Measurements from ENCODE around the gene PRMT5.
"Not testable (repeated sequence)": the region's sequence is repeated elsewhere in the genome, so short reads cannot be mapped to it uniquely, and the experiment has no call there.

Gene PRMT5

DNA sequence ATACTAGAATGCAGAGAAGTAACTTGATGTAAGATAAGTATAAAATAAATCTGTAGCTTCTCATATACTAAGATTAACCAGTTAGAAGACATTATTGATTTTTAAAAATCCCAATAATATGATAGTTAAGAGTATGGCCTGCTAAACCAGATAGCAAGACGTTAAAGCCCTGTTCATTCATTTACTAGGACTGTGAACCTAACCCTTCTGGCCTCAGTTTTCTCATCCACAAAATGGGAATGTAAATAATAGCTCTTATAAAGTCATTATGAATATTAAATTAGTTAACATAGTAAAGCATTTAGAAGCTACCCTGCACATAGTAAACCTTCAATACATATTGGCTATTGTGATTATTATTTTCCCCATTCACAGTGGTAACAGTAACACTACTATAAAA is 6.0 kb upstream of the PRMT5 start:
- DNase-seq (ENCODE audit: insufficient read length, low spot score) (no peak), FAIRE-seq (no peak)

DNA sequence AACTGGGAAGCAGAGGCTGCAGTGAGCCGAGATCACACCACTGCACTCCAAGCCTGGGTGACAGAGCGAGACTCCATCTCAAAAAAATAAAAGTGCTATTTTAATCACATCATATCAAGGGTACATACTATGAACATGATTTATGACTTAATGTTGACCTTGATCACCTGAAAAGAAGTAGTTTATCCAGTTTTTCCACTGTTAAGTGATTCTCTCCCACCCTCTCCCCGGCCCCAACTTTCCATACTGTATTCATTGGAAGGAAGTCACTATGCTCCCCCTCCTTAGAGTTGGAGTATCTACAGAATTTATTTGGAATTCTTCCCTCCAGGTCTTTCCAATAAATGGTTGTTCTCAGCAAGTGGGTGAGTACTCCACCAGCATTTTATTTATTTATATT is 3.0 kb upstream of the PRMT5 start:
- DNase-seq (ENCODE audit: insufficient read length, low spot score) (no peak), FAIRE-seq (no peak)

DNA sequence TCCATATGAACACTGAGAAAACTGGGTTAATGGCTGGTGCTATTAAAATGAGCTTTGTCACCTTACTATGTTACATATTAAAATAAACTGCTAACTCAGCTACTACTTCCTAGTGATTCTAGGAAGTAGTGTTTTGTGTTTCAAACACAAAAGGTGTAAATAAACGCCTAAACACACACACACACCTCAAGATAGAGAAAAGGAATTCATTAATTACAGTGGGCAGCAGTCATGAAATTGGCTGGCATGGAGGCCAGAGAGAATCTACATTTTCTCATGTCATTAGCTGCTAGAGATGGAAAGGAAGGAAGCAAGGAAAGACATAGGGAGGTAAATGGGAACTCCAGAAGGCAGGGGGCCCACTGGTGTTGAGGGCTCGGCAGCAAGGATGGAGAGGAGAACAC is 787 bp upstream of the PRMT5 start:
- FAIRE-seq (no peak), DNase-seq (ENCODE audit: insufficient read length, low spot score) (no peak)

DNA sequence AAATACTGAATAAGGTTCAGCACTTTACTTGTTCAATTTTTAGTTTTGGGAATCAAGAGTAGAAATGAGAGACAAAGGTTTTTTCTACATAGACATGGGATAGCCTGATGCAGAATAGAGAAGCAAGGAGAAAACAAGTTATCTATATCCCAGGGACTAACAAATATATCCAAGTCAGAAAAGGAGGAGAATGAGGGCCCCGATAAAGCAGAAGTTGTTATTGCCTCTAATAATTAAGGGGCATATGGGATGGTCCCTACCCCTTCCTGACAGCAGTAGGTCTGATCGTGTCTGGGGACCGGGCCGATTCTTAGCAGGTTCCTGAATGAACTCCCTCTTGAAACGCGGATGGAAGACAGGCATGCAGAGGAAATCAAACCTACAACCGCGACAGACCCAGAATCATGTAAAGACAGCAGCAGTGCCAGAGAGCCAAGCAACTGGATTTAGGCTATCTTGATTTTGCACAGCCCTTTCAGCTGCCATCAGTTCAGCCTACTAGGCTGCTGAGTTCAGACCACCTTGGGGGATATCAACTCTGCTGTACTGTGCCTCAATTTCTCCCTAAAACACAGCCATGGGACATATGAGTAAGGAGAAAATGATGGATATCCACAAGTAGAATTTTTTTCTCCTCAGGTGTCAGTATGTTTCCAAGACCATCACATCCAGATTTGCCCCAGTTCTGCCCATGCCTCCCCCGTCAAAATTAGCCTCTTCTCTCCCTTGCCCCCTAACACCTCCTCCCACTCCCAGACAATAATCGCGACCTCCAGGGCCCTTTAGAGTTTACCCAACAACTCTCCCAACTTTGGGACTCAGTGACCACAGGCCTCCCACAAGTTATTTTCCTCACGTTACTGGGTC is 706 bp downstream of the PRMT5 start:
- FAIRE-seq (no peak), DNase-seq (ENCODE audit: insufficient read length, low spot score) (no peak)

DNA sequence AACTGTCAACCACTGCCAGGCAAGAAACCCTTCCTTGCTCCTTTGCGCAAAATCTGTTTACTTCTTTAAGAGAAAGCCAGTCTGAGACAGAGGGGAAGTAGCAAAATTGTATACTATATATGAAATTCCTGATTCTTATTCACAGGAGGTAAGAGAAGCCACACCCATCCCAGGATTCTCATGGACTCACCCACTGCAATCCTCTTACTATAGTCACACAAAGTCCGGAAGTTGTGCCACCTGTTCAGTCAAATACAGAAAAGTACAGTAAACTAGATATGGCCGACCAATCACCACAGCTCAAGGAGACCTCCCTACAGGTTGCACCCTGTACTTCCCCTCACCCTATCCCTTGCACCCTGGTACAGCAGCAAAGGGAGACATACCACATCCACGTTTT is 2.9 kb downstream of the PRMT5 start:
- no peak for FAIRE-seq
- DNase-seq (ENCODE audit: insufficient read length, low spot score) = no peak

DNA sequence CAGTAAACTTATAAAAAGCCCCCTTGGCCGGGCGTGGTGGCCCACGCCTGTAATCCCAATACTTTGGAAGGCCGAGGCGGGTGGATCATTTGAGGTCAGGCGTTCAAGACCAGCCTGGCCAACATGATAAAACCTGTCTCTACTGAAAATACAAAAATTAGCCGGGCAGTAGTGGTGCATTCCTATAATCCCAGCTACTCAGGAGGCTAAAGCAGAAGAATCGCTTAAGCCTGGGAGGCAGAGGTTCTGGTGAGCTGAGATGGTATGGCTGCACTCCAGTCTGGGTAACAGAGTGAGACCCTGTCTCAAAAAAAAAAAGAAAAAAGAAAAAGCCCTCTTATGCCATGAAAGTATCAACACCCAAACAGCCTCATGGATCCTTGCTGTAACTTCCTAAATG is 3.7 kb downstream of the PRMT5 start:
- DNase-seq (ENCODE audit: insufficient read length, low spot score) (no peak), FAIRE-seq (no peak)

DNA sequence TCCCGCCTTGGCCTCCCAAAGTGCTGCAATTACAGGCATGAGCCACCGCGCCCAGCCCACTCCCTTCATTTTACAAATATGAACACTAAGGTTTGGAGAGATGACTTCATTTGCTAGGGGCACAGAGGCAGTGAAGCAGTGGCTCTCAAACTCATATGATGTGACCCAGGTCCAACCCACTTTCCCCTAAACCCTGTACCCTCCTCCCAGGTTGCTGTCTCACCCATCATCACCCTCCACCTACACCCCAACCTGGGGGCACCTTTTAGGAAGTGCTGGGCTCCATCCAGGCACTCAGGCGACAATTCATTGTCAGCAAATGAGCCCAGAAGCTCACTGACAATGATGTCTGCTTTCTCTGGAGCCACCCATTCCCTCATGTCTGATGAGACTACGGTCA is 5.4 kb downstream of the PRMT5 start:
- DNase-seq (ENCODE audit: insufficient read length, low spot score) (no peak), FAIRE-seq (no peak)

DNA sequence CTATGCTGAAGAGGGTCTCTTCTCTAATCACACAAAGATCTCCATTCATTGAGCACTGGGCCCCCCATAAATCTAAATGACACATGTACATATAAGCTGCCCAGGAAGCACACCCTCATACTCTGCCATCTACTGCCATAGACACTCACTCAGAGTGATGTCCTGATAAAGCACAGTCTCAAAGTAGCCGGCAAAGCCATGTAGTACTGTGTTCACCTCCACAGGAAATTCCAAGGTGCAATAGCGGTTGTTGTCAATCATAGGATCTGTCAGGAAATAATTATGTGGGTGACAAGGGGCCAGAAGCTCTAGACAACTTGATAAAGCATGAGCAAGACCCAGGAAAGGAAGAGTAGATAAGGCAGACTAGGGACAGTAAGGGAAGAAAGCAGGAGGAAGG is 6.9 kb downstream of the PRMT5 start:
- no peak for FAIRE-seq
- no peak for DNase-seq (ENCODE audit: insufficient read length, low spot score)

DNA sequence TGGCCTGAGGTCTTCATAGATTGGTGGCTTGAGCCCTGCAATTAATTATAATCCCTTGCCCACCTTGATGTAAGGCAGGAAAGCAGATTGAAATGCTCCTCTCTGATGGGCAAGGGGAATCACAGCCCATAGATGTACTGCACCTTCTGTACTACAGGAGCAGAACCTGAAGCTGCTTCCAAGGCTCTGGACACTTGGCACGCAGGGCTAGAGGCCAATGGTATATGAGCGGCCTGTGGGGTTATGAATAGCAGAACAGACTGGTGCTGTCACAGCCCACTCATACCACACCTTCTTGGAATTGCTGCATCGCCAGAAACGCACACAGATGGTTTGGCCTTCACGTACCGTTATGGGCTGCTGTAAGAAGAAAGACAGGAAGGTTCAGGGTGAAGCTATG is 8.5 kb downstream of the PRMT5 start:
- no peak for FAIRE-seq
- no peak for DNase-seq (ENCODE audit: insufficient read length, low spot score)

DNA sequence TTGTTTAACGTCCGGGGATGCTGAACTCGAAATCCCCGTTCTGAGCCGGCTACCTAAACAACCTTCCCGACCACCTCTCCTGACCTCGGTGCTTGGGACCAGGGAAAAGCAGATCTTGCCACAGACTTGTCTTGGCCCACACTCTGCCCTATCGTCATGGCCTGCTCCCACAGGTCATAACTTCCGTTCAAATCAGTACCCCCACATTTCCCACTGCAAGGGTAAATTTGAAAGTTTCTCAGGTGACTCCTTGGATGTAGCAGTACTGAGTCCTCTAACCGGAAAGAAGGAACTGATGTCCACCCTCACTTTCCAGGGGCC is 9.6 kb downstream of the PRMT5 start:
- FAIRE-seq (no peak), DNase-seq (ENCODE audit: insufficient read length, low spot score) (no peak)

DNA sequence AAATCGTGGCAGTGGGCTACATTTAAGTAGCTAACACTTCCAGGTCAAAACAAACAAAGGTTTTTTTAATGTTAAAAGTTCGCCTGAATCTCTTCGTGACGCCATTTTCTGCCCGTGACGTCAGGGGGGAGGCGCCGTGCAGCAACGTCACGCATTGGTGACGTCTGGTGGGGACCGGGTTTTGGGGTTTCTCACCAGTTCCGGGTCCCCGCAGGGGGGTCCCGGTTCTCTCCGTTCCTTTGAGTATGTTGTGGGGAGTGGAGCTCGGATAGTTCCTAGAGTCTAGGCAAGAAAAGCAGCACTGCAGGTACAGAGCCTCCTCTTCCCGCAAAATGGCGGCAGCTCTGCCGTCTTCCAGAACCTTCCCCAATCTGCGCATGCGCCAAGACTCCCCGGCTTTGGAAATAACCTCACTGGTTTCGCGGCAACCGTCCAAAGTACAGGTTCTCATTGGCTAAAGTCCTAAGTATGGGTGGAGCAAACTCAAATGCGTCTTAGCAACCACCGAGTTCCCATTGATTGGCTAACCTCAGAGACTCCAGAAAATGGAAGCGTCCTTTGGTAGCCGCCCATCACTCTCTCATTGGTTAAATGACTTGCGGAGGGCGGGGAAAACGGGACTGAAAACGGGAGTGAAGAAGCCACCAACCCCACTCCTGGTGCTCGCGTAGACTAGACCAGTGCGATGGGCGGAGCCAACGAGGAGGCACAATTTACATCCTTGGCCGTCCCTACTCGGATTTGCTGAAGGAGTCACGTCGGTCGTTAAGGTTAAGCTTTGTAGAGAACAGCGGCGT is 10.2 kb downstream of the PRMT5 start, which contains the start of gene RBM23:
TSS of gene RBM23 (minus strand) at position 346 of the 797 bp plus-strand sequence.
- peak; percentile 94 for FAIRE-seq
- peak; percentile 80 for DNase-seq (ENCODE audit: insufficient read length, low spot score)

DNA sequence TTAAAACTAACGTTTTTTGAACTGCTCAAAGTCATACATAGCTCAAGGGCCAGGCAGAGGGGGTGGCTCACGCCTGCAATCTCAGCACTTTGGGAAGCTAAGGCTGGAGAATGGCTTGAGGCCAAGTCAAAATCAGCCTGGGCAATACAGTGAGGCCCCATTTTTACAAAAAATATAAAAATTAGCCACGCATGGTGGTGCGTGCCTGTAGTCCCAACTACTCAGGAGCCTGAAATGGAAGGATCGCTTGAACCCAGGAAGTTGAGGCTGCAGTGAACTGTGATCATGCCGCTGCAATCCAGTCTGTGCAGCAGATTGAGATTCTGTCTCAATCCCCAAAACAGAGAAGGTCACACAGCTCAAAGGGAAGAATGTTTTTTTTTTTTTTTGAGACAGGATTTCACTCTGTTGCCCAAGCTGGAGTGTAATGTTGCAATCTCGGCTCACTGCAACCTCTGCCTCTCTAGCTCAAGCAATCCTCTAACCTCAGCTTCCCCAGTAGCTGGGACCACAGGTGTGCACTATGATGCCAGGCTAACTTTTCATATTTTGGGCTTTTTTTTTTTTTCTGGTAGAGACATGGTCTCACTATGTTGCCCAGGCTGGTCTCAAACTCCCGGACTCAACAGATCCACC is 13.2 kb downstream of the PRMT5 start:
- no peak for DNase-seq (ENCODE audit: insufficient read length, low spot score)
- no peak for FAIRE-seq

DNA sequence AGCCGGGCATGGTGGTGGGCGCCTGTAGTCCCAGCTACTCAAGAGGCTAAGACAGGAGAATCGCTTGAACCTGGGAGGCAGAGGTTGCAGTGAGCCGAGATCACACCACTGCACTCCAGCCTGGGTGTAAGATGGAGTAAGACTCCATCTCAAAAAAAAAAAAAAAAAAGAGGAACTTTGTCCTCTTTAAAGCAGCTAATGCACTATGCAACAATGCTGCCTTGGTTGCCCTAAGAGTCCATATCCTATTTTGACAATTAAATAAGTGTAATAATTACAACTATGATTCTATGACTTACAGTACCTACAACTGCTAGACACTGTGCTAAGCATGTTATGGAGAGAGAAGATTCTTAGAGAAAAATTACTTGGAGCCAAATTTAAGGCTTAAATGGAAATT is 14.3 kb downstream of the PRMT5 start:
- FAIRE-seq; DNase-seq (ENCODE audit: insufficient read length, low spot score): not testable (repeated sequence)

DNA sequence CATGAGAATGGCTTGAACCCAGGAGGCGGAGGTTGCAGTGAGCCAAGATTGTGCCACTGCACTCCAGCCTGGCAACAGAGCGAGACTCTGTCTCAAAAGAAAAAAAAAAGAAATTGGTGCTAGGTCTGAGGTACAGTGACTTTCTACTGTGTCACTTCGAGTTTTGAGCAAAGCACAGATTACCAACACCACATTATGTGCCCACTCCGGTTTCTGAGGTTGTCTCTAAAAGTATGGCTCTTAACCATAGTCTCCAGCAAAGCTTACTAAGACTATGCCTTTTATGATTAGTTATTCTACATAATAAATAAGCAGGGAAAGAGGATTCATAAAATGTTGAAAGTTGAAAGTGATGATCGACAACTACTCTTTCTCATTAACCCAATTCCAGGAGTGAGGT is 18.3 kb downstream of the PRMT5 start:
- no peak for DNase-seq (ENCODE audit: insufficient read length, low spot score)

DNA sequence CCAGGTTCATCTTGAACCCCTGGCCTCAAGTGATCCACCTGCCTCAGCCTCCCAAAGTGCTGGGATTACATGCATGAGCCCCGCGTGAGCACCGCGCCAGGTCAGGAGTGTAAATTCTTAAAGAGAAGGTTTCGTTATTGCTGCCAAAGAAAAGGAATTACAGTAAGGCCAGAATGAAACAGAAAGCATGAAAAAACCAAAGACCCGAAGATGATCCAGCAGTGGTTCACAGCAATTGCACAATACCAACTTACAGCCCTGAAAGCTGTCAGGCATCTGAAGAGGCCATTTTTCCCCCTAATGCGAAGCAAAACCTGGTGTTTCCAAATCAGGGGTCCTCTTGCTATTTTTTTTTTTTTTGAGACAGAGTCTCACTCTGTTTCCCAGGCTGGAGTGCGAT is 20.6 kb downstream of the PRMT5 start:
- FAIRE-seq = no peak
- DNase-seq (ENCODE audit: insufficient read length, low spot score) = no peak

More for the DNA sequence above, 18.3 kb downstream of the PRMT5 start:
- FAIRE-seq = no peak

DNA sequence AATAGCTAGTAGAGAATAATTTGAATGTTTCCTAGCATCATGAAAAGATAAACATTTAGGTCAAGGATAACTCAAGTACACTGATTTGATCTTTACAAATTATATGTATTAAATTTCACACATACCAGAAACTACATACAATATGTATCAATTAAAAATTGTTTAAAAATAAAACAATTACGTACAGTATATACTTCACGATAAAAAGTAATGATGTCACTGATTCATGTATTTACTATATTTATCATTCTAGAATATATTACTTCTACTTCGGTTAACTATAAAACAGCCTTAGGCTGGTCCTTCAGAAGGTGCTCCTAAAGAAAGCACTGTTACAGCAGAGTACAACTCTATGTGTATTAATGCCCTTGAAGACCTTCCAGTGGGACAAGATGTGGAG is 21.7 kb downstream of the PRMT5 start:
- DNase-seq (ENCODE audit: insufficient read length, low spot score) (no peak), FAIRE-seq (no peak)

DNA sequence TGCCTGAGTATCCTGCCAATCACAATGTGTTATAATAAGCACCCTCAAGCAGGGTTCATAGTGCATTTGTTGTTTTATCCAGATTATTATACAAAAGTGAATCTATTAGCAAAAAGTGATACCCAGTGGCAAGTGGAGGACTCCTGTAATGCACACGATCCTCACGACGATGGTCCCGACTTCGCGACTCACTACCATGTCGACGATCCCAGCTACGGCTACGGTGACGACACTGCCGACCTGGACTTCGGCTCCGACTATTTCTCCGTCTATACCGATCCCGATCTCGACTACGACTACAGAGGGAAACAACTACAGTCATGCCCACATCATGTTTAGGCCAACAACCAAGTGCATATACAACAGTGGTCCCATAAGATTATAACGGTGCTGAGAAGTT is 23.1 kb downstream of the PRMT5 start:
- FAIRE-seq = no peak

DNA sequence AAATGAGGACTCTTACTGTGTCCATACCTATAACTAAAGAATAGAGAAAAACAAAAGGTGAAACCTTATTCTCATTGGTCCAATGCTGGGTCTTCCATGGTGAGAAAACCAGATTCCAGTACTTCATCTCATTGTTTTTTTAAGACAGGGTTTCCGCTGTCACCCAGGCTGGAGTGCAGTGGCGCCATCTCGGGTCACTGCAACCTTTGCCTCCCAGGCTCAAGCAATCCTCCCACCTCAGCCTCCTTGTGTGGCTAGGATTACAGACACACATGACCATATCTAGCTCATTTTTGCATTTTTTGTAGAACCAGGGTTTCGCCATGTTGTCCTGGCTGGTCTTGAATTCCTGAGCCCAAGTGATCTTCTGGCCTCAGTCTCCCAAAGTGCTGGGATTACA is 23.5 kb downstream of the PRMT5 start:
- DNase-seq (ENCODE audit: insufficient read length, low spot score) (no peak), FAIRE-seq (no peak)

More for the DNA sequence above, 23.1 kb downstream of the PRMT5 start:
- DNase-seq (ENCODE audit: insufficient read length, low spot score) = no peak

DNA sequence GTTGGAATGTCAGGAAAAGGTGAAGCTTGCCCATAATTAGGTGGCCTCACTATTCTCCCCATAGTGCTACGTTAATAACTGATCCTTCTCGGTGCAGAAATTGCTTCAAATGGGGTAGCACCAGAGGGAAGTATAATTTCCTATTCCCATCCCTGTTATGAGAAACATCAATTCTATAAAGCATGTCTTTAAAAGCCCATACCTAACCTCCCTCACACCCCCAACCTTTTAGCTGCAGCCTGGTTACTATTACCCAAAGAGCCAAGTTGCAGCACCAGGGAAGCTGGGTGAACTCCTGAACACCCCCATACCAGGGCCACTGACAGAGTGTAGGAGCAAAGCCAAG is 25.5 kb downstream of the PRMT5 start:
- no peak for FAIRE-seq
- no peak for DNase-seq (ENCODE audit: insufficient read length, low spot score)

DNA sequence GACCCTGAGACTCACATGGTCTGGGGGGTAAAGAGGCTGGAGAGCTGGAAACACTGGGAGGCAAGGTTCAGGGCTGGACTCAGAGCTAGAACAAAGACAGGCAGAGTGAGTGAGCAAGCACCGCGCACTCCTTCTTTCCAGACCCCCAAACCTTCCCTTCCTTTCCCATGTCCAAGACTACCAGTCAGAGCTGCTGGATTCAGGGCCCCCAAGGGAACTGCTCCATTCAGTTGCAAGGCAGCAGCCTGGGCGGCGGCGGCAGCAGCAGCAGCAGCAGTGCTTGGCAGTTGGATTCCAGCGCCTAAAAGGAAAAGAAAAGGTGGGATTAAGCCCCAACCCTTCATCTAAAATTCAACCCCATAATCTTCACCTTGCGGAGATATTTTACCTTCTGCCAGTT is 27.4 kb downstream of the PRMT5 start:
- DNase-seq (ENCODE audit: insufficient read length, low spot score) = no peak
- no peak for FAIRE-seq

DNA sequence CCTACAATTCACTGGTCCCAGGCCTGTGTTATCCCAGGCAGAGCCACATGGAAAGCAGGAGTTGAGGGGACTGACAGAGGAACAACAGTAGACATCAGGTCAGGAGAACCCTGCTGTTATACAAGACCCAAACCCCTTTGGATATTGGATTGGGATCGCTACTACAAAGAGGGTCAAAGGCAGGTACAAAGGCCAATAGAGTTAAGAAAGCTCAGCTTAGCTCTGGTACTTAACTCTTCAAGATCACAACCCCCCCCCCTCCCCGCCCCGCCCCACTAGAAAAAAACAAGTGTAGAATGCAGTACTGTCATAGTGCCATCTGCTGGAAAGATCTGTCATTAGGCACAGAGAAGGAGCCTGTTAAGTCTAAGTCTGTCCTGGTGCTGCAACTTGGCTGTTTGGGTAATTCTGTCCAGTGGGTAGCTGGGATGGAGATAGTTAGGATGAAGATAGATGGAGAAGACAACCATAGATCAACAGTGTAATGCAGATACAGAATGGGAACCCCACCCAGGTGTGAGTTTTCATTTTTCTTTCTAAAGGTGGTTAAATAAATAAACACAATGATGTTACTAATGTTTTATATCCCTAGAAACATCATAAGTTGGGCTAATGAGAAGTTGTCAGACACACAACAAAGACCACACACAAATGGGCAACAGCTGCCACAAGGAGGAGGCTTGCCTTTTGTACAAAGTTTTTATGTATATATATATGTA is 28.9 kb downstream of the PRMT5 start:
- FAIRE-seq (peak; percentile 83), DNase-seq (ENCODE audit: insufficient read length, low spot score) (no peak)
